Esophagus muscularis mucosa (tissue), 3 donors: ENCODE results near the gene SLC26A1.
"Not testable (repeated sequence)": the region's sequence is repeated elsewhere in the genome, so short reads cannot be mapped to it uniquely, and the experiment has no call there.

Experiments used
- POLR2A ChIP-seq: fragments of 450-650 bp; IDR thresholded peaks from one replicate; pipeline ENCODE4 v1.6.1; 2017; ENCODE audit warnings: antibody characterized with exemption, moderate library complexity, mild to moderate bottlenecking, low read depth
- TF ChIP-seq, protein P1 (sequence below), 3 experiments: fragments of 200-600 bp in 2 of 3; fragments of 450-650 bp in 1 of 3; sonication (generic) in 2 of 3; IDR thresholded peaks; one replicate each; pipeline ENCODE4 v1.5.1; 2017 to 2019; ENCODE audit warnings: antibody characterized with exemption in 3 of 3, mild to moderate bottlenecking in 2 of 3, moderate library complexity in 1 of 3

DNA sequence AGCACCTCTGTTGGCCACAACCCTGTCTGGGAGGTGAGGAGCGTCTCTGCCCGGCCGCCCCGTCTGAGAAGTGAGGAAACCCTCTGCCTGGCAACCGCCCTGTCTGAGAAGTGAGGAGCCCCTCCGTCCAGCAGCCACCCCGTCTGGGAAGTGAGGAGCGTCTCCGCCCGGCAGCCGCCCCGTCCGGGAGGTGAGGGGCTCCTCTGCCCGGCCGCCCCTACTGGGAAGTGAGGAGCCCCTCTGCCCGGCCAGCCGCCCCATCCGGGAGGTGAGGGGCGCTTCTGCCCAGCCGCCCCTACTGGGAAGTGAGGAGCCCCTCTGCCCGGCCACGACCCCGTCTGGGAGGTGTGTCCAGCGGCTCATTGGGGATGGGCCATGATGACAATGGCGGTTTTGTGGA is 17.2 kb downstream of the SLC26A1 start:
- TF ChIP-seq, protein P1, sequence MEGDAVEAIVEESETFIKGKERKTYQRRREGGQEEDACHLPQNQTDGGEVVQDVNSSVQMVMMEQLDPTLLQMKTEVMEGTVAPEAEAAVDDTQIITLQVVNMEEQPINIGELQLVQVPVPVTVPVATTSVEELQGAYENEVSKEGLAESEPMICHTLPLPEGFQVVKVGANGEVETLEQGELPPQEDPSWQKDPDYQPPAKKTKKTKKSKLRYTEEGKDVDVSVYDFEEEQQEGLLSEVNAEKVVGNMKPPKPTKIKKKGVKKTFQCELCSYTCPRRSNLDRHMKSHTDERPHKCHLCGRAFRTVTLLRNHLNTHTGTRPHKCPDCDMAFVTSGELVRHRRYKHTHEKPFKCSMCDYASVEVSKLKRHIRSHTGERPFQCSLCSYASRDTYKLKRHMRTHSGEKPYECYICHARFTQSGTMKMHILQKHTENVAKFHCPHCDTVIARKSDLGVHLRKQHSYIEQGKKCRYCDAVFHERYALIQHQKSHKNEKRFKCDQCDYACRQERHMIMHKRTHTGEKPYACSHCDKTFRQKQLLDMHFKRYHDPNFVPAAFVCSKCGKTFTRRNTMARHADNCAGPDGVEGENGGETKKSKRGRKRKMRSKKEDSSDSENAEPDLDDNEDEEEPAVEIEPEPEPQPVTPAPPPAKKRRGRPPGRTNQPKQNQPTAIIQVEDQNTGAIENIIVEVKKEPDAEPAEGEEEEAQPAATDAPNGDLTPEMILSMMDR (IDR thresholded peaks at IDR 0.05): not testable (repeated sequence)
- TF ChIP-seq POLR2A: not testable (repeated sequence)
